ENCODE results near the gene NOTUM.

Gene NOTUM

DNA sequence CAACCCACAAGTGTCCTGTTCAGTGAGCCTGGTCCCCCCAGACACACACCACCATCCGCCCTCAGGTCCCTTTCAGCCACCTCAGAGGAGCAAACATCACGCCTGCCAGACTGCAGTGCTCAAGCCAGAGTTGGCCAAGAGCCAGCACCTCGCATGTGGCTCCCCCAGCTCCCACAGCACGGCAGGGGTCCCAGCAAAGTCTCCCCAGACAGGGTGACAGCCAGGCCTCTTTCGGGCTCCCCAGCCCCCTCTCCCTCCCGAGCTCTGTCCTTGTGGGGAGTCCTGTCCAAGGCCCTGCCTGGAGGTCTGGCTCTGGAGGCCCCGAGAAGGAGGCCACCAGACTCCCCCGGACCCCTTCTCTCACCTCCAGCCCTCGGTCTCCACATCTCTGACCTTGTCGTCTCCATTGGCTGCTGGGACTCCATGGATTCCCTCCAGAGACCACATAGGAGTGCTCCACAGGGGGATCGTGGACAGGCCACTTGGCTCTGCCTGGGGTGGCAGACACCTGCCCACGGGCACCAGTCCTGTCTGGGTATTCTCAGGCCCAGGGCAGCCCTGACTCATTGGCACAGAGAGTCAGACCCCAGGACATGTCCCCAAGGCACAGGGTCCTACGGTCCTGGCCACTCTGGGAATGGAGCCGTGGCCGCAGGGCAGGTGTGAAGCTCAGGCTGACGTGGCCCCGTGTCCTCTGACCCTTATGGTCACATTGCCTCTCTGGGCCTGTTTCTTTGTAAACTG is 12.2 kb downstream of the NOTUM start:
- no peak overlapping the region for H3K4me3 ChIP-seq (ENCODE audit: control insufficient read depth, low read depth, low read length)
- TF ChIP-seq, protein P1, sequence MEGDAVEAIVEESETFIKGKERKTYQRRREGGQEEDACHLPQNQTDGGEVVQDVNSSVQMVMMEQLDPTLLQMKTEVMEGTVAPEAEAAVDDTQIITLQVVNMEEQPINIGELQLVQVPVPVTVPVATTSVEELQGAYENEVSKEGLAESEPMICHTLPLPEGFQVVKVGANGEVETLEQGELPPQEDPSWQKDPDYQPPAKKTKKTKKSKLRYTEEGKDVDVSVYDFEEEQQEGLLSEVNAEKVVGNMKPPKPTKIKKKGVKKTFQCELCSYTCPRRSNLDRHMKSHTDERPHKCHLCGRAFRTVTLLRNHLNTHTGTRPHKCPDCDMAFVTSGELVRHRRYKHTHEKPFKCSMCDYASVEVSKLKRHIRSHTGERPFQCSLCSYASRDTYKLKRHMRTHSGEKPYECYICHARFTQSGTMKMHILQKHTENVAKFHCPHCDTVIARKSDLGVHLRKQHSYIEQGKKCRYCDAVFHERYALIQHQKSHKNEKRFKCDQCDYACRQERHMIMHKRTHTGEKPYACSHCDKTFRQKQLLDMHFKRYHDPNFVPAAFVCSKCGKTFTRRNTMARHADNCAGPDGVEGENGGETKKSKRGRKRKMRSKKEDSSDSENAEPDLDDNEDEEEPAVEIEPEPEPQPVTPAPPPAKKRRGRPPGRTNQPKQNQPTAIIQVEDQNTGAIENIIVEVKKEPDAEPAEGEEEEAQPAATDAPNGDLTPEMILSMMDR (conservative IDR thresholded peaks at IDR 0.05; ENCODE audit: control insufficient read depth, insufficient read depth, low read depth, low read length): no peak
- DNase-seq (ENCODE audit: low read depth): no peak

DNA sequence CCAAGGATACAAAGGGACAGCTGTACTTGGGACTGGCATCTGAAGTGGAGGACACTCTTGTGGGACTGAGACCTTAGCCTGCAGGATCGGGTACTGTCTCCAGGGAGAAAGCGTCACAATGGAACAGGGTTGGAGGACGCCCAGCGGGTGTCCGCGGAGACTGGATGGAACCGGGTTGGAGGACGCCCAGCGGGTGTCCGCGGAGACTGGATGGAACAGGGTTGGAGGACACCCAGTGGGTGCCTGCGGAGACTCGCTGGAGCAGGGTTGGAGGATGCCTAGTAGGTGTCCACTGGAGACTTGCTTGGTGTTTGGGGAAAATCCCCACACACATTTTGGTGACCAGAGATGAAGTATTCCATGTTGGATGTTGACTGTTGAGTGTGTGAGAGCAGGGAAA is 13.8 kb downstream of the NOTUM start, which contains the start of gene MYADML2:
Gene MYADML2 (minus strand): TSS at position 45 of the 400 bp plus-strand sequence. CDS start 5,492 bp downstream, outside the sequence.
- H3K4me3 ChIP-seq (ENCODE audit: control insufficient read depth, low read depth, low read length): no peak within 1 kb of the TSS
- DNase-seq (ENCODE audit: low read depth): no peak
- TF ChIP-seq, protein P1 (conservative IDR thresholded peaks at IDR 0.05; ENCODE audit: control insufficient read depth, insufficient read depth, low read depth, low read length): no peak

DNA sequence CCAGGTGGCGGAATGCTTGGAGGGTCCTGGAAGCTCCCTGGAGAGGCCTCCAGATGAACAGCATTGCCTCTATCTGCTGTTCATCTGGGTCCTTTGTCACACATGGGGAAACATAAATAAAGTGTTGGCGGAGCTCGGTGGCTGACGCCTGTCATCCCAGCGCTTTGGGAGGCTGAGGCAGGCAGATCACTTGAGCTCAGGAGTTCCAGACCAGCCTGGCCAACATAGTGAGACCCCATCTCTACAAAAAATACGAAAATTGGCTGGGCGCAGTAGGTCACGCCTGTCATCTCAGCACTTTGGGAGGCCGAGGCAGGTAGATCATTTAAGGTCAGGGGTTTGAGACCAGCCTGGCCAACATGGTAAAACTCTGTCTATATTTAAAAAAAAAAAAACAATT is 16.1 kb downstream of the NOTUM start:
- H3K4me3 ChIP-seq (ENCODE audit: control insufficient read depth, low read depth, low read length): no peak overlapping the region
- no peak for DNase-seq (ENCODE audit: low read depth)
- TF ChIP-seq, protein P1 (conservative IDR thresholded peaks at IDR 0.05; ENCODE audit: control insufficient read depth, insufficient read depth, low read depth, low read length): no peak

DNA sequence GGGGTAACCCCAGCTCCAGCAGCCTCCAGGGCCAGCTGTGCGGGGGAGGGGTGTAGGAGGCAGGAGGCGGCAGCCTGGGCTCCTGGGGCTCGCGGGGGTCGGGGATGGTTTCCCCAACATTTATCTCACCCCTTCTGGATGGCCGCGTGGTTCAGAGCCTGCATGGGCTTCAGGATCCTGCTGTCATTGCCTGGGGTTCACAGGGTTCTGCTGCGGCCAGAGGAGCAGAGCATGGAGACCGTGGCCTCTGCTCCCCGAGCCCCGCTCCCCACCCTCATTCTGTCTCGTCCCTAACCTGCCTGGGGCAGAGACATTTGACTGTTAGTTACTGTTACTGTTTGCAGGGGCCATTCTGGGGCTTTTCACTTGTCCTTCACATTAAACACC is 18.8 kb downstream of the NOTUM start:
- DNase-seq (ENCODE audit: low read depth): no peak
- H3K4me3 ChIP-seq (ENCODE audit: control insufficient read depth, low read depth, low read length): no peak overlapping the region
- TF ChIP-seq, protein P1 (conservative IDR thresholded peaks at IDR 0.05; ENCODE audit: control insufficient read depth, insufficient read depth, low read depth, low read length): no peak

DNA sequence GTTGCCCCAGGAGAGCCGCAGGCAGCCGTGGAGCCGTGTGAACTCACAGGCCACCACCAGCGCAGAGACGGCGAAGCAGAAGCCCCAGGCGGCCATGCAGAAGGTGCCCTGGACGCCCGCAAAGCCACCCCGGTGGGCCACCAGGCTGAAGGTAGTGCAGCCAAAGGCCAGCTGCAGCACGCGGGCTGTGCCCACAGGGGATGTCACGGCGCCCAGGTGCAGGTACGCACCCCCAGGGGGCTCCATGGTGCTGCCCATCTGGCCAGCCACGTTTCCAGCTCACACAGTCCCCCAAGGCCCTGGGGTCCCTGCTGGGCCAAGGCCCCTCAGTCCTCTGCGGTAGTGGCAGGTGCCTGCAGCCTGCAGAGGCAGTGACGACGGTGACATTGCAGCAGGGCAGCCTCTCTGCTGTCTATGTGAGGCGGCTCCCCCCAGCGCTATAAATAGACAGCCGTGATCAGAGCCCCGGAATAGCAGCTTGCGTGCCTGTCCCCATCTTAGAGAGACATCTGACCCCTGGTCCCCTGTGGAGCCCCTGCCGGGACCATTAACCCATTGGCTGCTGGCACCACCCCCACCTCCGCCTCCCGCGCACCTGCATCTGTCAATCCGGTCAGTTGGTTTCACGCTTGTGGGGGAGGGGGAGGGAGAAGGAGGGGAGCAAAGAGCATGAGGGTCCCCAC is 19.4 kb downstream of the NOTUM start:
- no peak overlapping the region for H3K4me3 ChIP-seq (ENCODE audit: control insufficient read depth, low read depth, low read length)
- no peak for DNase-seq (ENCODE audit: low read depth)
- TF ChIP-seq, protein P1 (conservative IDR thresholded peaks at IDR 0.05; ENCODE audit: control insufficient read depth, insufficient read depth, low read depth, low read length): no peak

DNA sequence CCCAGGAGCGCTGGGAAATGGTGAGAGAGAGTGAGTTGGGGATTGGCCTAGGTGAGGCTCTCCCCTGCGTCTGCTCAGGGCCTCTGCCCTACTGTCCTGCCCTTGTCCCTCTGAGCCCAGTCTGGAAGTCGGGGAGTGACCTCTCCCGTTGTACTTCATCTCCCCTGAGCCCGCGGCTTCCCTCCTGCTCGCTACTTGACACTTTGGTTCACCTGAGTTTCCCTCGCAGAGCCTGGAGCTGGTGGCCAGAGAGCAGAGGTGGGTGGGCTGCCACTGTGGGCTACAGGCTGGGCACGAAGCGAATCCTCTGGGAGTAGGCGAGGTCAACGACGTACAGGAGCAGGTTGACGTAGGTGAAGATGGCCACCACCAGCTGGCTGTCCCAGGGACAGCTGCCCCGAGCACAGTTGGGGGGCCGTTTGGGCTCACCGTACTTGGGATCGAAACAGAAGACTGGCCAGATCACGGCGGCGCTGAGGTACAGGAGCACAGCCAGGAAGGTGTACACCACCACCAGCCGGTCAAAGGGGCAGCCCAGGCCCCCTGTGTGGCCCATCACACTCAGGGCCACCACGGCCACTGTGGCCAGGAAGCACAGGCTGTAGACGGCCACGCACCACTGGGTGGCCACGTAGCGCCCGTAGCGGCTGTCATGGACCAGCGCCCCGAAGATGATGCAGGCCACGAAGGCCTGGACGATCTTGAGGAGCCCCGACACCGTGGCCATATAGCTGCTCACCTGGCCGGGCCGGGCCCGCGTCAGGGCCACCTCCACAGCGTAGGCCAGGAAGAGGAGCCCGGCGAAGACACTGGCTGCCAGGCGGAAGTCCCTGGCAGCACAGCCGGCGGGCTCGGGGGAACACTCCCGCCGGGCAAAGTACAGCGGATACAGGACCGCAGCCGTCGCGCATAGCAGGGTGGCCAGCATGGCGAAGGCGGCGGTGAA is 20.2 kb downstream of the NOTUM start:
- no peak overlapping the region for H3K4me3 ChIP-seq (ENCODE audit: control insufficient read depth, low read depth, low read length)
- no peak for DNase-seq (ENCODE audit: low read depth)
- TF ChIP-seq, protein P1 (conservative IDR thresholded peaks at IDR 0.05; ENCODE audit: control insufficient read depth, insufficient read depth, low read depth, low read length): no peak

All from fibroblast of mammary gland (primary cell).